A549 (cell line): ENCODE measurements around the gene ITSN2. TPM values are rescaled to one million over a fixed set of nuclear protein-coding genes. Genes with fewer than 3 reads are reported as not detected.

ENCODE experiments used
- ATAC-seq, 2 experiments: fragments of 200-7000 bp in 1 of 2; fragments of >200 bp in 1 of 2; cut with Nextera tagmentation in 1 of 2; cut with Tn5 transposase in 1 of 2; 3 replicates each; pipeline versions ENCODE4 v1.8.0 to v1.9.1; 2018 to 2020; ENCODE audit warnings: mild to moderate bottlenecking in 1 of 2, moderate library complexity in 1 of 2
- CTCF ChIA-PET: fragments of 300-600 bp; sonication (Branson Sonifier 250); formaldehyde crosslinking; extraction: SDS; loops from one replicate; lab custom pipeline; 2021; ENCODE audit warnings: antibody characterized with exemption, inconsistent platforms; lab: Yijun Ruan, JAX
- POLR2A ChIA-PET: fragments of 350-600 bp; formaldehyde crosslinking; extraction: SDS; loops from one replicate; lab custom pipeline; 2021; ENCODE audit warnings: antibody characterized with exemption, inconsistent platforms; lab: Yijun Ruan, JAX
- DNase-seq, 2 experiments: peaks; one replicate each; pipeline versions ENCODE4 v3.0.0 to v3.0.0-alpha.2; 2011 to 2016; ENCODE audit warnings: low read depth in 1 of 2, low spot score in 1 of 2
- FAIRE-seq: peaks from 2 replicates; lab custom pipeline; 2011; peaks lifted over from hg19 to GRCh38; lab: Jason Lieb, UNC
- H3K27ac ChIP-seq, 2 experiments: fragments of >200 bp; sonication (Bioruptor Twin); formaldehyde crosslinking; 3 replicates each; pipeline ENCODE4 v1.5.1; 2016 to 2017
- H3K4me1 ChIP-seq: fragments of >200 bp; sonication (Bioruptor Twin); formaldehyde crosslinking; 3 replicates; pipeline ENCODE4 v1.6.1; 2016
- H3K4me2 ChIP-seq: fragments of >200 bp; sonication (Bioruptor Twin); formaldehyde crosslinking; 3 replicates; pipeline ENCODE4 v1.6.1; 2016
- H3K4me3 ChIP-seq: fragments of >200 bp; sonication (Bioruptor Twin); formaldehyde crosslinking; 3 replicates; pipeline ENCODE4 v1.5.1; 2016
- H3K9me3 ChIP-seq: fragments of >200 bp; sonication (Bioruptor Twin); formaldehyde crosslinking; 3 replicates; pipeline ENCODE4 v1.6.1; 2016
- BHLHE40 ChIP-seq: IDR thresholded peaks from 2 replicates; pipeline ENCODE4 v1.6.1; 2012; ENCODE audit warnings: low read depth, low read length, inconsistent platforms
- CEBPB ChIP-seq, 2 experiments: fragments of >200 bp in 1 of 2; sonication (Bioruptor Twin) in 1 of 2; formaldehyde crosslinking in 1 of 2; IDR thresholded peaks; 2 replicates each; pipeline ENCODE4 v1.6.1; 2012 to 2016
- ELK1 ChIP-seq: fragments of 150-350 bp; IDR thresholded peaks from 2 replicates; pipeline ENCODE4 v1.6.1; 2014; ENCODE audit warnings: low read depth, mild to moderate bottlenecking, low read length
- EP300 ChIP-seq, 2 experiments: fragments of >200 bp; sonication (Bioruptor Twin); formaldehyde crosslinking; IDR thresholded peaks; 2 replicates in 1 of 2; 3 replicates in 1 of 2; pipeline ENCODE4 v1.6.1; 2016 to 2017
- FOSL2 ChIP-seq, 2 experiments: fragments of 450-650 bp in 1 of 2; fragments of >200 bp in 1 of 2; sonication (Bioruptor Twin) in 1 of 2; formaldehyde crosslinking; IDR thresholded peaks; 2 replicates each; pipeline versions ENCODE4 v1.5.0 to v1.6.1; 2016 to 2020; ENCODE audit warnings: mild to moderate bottlenecking in 1 of 2, moderate library complexity in 1 of 2
- GATA3 ChIP-seq: IDR thresholded peaks from 2 replicates; pipeline ENCODE4 v1.6.1; 2012; ENCODE audit warnings: borderline replicate concordance
- HOXA7 ChIP-seq: fragments of 250-450 bp; sonication (Bioruptor Pico); IDR thresholded peaks from 2 replicates; pipeline ENCODE4 v1.5.0; 2020; ENCODE audit warnings: mild to moderate bottlenecking, moderate library complexity
- HOXB5 ChIP-seq: fragments of 250-450 bp; sonication (Bioruptor Pico); IDR thresholded peaks from 2 replicates; pipeline ENCODE4 v1.5.0; 2020; ENCODE audit warnings: mild to moderate bottlenecking, moderate library complexity
- KDM5A ChIP-seq: fragments of 200-600 bp; sonication (generic); IDR thresholded peaks from 2 replicates; pipeline ENCODE4 v1.6.1; 2016; ENCODE audit warnings: antibody characterized with exemption, mild to moderate bottlenecking
- MYC ChIP-seq: IDR thresholded peaks from 2 replicates; pipeline ENCODE4 v1.6.1; 2012; ENCODE audit warnings: mild to moderate bottlenecking, inconsistent platforms, low read length, improper control_type of control experiment, borderline replicate concordance
- NR3C1 ChIP-seq: fragments of >200 bp; sonication (Bioruptor Twin); formaldehyde crosslinking; IDR thresholded peaks from 3 replicates; pipeline ENCODE4 v1.6.1; 2017
- PHF8 ChIP-seq: fragments of 200-600 bp; sonication (generic); IDR thresholded peaks from 2 replicates; pipeline ENCODE4 v1.6.1; 2016; ENCODE audit warnings: low read depth, mild to moderate bottlenecking, antibody characterized with exemption, moderate library complexity, borderline replicate concordance
- RAD21 ChIP-seq, 2 experiments: fragments of >200 bp in 1 of 2; sonication (Bioruptor Twin) in 1 of 2; formaldehyde crosslinking in 1 of 2; IDR thresholded peaks in 1 of 2; conservative IDR thresholded peaks in 1 of 2; 2 replicates in 1 of 2; 3 replicates in 1 of 2; pipeline ENCODE4 v1.6.1; 2012 to 2018; ENCODE audit warnings: inconsistent platforms in 1 of 2
- RCOR1 ChIP-seq: fragments of 150-350 bp; IDR thresholded peaks from 2 replicates; pipeline ENCODE4 v1.6.1; 2014; ENCODE audit warnings: antibody characterized with exemption, low read length, low read depth
- RFX5 ChIP-seq: fragments of 450-650 bp; IDR thresholded peaks from 2 replicates; pipeline ENCODE4 v1.7.1; 2014; ENCODE audit warnings: antibody characterized with exemption, mild to moderate bottlenecking, moderate library complexity
- TP53 ChIP-seq: fragments of 250-450 bp; sonication (Bioruptor Pico); IDR thresholded peaks from 2 replicates; pipeline ENCODE4 v1.5.0; 2021; ENCODE audit warnings: mild to moderate bottlenecking, moderate library complexity
- ZNF302 ChIP-seq: fragments of 250-450 bp; sonication (Bioruptor Pico); IDR thresholded peaks from 2 replicates; pipeline ENCODE4 v1.9.0; 2021; ENCODE audit warnings: inconsistent platforms, mild to moderate bottlenecking, moderate library complexity
- ZSCAN20 ChIP-seq: fragments of 250-450 bp; sonication (Bioruptor Pico); IDR thresholded peaks from 2 replicates; pipeline ENCODE4 v1.8.0; 2022; ENCODE audit warnings: mild to moderate bottlenecking, moderate library complexity
- WGBS: methylation state at CpG from one replicate; pipeline ENCODE4 v1.1.6; 2017; ENCODE audit errors: missing lambda C conversion rate; 5-methylcytosine and 5-hydroxymethylcytosine counted together
- polyA plus RNA-seq, 4 experiments: library from polyadenylated mRNA; depleted of rRNA in 3 of 4; stranded (reverse); fragments of >200 nt; fragmentation: RNase III in 1 of 4; extraction: RNeasy Plus Mini Kit Qiagen cat#74134 plus additional on column Dnase treatment in 1 of 4; gene quantifications; 2 replicates in 3 of 4; 3 replicates in 1 of 4; pipeline ENCODE4 v1.2.3, GENCODE V29; 2011 to 2017
- TF ChIP-seq, protein P1 (sequence below): IDR thresholded peaks from 2 replicates; pipeline ENCODE4 v1.6.1; 2012; ENCODE audit warnings: low read depth, borderline replicate concordance
- TF ChIP-seq, protein P2 (sequence below): fragments of 200-600 bp; sonication (generic); IDR thresholded peaks from 2 replicates; pipeline ENCODE4 v1.6.1; 2016; ENCODE audit warnings: antibody characterized with exemption, mild to moderate bottlenecking, moderate library complexity

Gene ITSN2
- polyA plus RNA-seq, 2 of the 4 experiments (the other 2 are of a cell fraction) = 19.8 to 48.3 TPM

GRCh38 chr2:24205131-24205530 lies 155.2 kb downstream of the ITSN2 start:
- no peak for FAIRE-seq
- Histone ChIP-seq H3K4me1 (no peaks in the 10 kb centered on the region), H3K4me2 (no peak overlapping the region), H3K9me3 (no peaks in the 10 kb centered on the region), H3K27ac (no peak overlapping the region), H3K4me3 (no peak overlapping the region)
- POLR2A ChIA-PET = no interaction called here
- CTCF ChIA-PET = interaction anchor here (2.7 kb wide), 1 partner anchor 121 kb away, joined by 11 read pairs; the partner anchor contains the start of gene TP53I3
- WGBS = 92% methylated on average over 4 of the region's 4 CpGs
- no peak for DNase-seq
- TF ChIP-seq RAD21 (conservative IDR thresholded peaks at IDR 0.05 in 1 of 2, IDR thresholded peaks at IDR 0.05 in 1 of 2) = no peak
- no peak for TF ChIP-seq RFX5
- no peak for TF ChIP-seq FOSL2 (IDR thresholded peaks at IDR 0.05)
- no peak for TF ChIP-seq FOSL2 (CRISPR knock-in tag; IDR thresholded peaks at IDR 0.05)
- TF ChIP-seq HOXB5 = no peak
- no peak for TF ChIP-seq BHLHE40
- TF ChIP-seq EP300 (IDR thresholded peaks at IDR 0.05) = no peak
- no peak for TF ChIP-seq ZSCAN20 (CRISPR knock-in tag)
- no peak for ATAC-seq

- ATAC-seq (no peak), FAIRE-seq (no peak), DNase-seq (no peak)
- Histone ChIP-seq H3K9me3 (no peaks in the 10 kb centered on the region), H3K4me3 (no peak overlapping the region), H3K4me2 (no peak overlapping the region), H3K4me1 (no peaks in the 10 kb centered on the region), H3K27ac (no peak overlapping the region)
- CTCF ChIA-PET = interaction anchor here (2.0 kb wide), 1 partner anchor 120 kb away, joined by 5 read pairs; the partner anchor contains the start of gene TP53I3
- TF ChIP-seq KDM5A (no peak), RAD21 (conservative IDR thresholded peaks at IDR 0.05 in 1 of 2, IDR thresholded peaks at IDR 0.05 in 1 of 2) (no peak), RFX5 (no peak), TP53 (no peak), NR3C1 (no peak), RCOR1 (no peak), ZSCAN20 (CRISPR knock-in tag) (no peak), CEBPB (IDR thresholded peaks at IDR 0.05) (no peak), MYC (no peak), GATA3 (no peak)
- TF ChIP-seq, protein P1, sequence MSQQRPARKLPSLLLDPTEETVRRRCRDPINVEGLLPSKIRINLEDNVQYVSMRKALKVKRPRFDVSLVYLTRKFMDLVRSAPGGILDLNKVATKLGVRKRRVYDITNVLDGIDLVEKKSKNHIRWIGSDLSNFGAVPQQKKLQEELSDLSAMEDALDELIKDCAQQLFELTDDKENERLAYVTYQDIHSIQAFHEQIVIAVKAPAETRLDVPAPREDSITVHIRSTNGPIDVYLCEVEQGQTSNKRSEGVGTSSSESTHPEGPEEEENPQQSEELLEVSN = no peak
- 90% methylated on average over 12 of the region's 12 CpGs for WGBS
- POLR2A ChIA-PET = no interaction called here
Measured at GRCh38 chr2:24204505-24204904, 155.8 kb downstream of the ITSN2 start.

DNA sequence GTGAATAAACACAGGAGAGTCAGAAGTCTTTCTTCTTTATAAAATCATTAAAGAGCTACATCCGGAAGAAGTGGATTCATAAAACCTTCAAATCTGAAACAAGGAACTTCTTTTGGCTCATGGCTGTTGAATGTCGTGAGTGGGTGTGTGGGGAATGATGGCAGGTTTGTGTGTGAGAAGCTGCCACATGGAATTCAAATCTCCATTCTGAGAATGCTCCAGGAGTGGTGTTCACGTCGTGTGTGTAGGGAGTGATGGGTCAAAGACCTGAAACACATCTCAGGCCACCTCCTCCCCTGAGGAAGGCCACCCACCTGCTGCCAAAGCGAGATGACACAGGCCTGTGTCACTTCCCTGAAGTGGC lies 156.6 kb downstream of the ITSN2 start:
- H3K27ac ChIP-seq = no peak overlapping the region
- H3K9me3 ChIP-seq = no peaks in the 10 kb centered on the region
- 88% methylated on average over 5 of the region's 5 CpGs for WGBS
- H3K4me2 ChIP-seq = no peak overlapping the region
- ChIA-PET CTCF (interaction anchor here (1.1 to 2.0 kb wide), 3 partner anchors 8 to 206 kb away, joined by 3 to 5 read pairs (median 4); partner anchors contain the start of gene TP53I3), POLR2A (no interaction called here)
- ATAC-seq (no peak), DNase-seq (no peak), FAIRE-seq (no peak)
- no peak for TF ChIP-seq PHF8
- TF ChIP-seq RAD21 (conservative IDR thresholded peaks at IDR 0.05 in 1 of 2, IDR thresholded peaks at IDR 0.05 in 1 of 2) = no peak
- TF ChIP-seq NR3C1 = no peak
- TF ChIP-seq, protein P2, sequence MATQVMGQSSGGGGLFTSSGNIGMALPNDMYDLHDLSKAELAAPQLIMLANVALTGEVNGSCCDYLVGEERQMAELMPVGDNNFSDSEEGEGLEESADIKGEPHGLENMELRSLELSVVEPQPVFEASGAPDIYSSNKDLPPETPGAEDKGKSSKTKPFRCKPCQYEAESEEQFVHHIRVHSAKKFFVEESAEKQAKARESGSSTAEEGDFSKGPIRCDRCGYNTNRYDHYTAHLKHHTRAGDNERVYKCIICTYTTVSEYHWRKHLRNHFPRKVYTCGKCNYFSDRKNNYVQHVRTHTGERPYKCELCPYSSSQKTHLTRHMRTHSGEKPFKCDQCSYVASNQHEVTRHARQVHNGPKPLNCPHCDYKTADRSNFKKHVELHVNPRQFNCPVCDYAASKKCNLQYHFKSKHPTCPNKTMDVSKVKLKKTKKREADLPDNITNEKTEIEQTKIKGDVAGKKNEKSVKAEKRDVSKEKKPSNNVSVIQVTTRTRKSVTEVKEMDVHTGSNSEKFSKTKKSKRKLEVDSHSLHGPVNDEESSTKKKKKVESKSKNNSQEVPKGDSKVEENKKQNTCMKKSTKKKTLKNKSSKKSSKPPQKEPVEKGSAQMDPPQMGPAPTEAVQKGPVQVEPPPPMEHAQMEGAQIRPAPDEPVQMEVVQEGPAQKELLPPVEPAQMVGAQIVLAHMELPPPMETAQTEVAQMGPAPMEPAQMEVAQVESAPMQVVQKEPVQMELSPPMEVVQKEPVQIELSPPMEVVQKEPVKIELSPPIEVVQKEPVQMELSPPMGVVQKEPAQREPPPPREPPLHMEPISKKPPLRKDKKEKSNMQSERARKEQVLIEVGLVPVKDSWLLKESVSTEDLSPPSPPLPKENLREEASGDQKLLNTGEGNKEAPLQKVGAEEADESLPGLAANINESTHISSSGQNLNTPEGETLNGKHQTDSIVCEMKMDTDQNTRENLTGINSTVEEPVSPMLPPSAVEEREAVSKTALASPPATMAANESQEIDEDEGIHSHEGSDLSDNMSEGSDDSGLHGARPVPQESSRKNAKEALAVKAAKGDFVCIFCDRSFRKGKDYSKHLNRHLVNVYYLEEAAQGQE = no peak
- TF ChIP-seq ELK1 = no peak
- no peak for TF ChIP-seq ZNF302 (CRISPR knock-in tag)
- no peak for TF ChIP-seq HOXA7 (CRISPR knock-in tag)
- no peaks in the 10 kb centered on the region for H3K4me1 ChIP-seq
- H3K4me3 ChIP-seq = no peak overlapping the region
